ENCODE data around the gene SLC3A2. TPM values are rescaled to one million over a fixed set of nuclear protein-coding genes. Genes with fewer than 3 reads are reported as not detected.

The SLC3A2 gene
- total and polyA plus RNA-seq, 2 experiments from 2014 or later: 79.2 to 93.8 TPM

DNA sequence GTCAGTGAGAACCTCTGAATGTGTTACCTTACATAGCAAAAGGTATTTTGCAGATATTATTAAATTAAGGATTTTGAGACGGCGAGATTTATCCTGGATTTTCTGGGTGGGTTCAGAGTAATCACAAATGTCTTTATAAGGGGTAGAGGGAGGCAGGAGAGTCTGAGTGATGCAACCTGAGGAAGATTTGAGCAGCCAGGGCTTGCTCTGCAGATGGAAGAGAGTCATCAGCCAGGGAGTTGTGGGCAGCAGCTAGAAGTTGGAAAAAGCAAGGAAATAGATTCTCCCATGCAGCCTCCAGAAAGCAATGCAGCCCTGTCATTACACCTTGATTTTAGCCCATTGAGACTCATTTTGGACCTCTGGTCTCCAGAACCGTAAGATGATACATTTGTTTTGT is 37.2 kb upstream of the SLC3A2 start:
- Histone ChIP-seq H3K9me3 (ENCODE audit: low read depth) (no peaks in the 10 kb centered on the region), H3K4me1 (ENCODE audit: low read depth) (peaks cover 9% of the 10 kb centered on the region), H3K27ac (no peak overlapping the region), H3K36me3 (no peaks in the 10 kb centered on the region), H3K27me3 (no peaks in the 10 kb centered on the region), H3K4me3 (no peak overlapping the region)
- no peak for TF ChIP-seq CTCF (IDR thresholded peaks at IDR 0.05; ENCODE audit: low read depth, low read length)
- DNase-seq (ENCODE audit: low read depth in 1 of 2, low spot score in 1 of 2): no peak

- Histone ChIP-seq H3K4me3 (no peak overlapping the region), H3K9me3 (ENCODE audit: low read depth) (no peaks in the 10 kb centered on the region)
- DNase-seq (ENCODE audit: low read depth in 1 of 2, low spot score in 1 of 2): no peak
These were observed 36.5 kb upstream of the SLC3A2 start for GRCh38 chr11:62844154-62844553.

DNA sequence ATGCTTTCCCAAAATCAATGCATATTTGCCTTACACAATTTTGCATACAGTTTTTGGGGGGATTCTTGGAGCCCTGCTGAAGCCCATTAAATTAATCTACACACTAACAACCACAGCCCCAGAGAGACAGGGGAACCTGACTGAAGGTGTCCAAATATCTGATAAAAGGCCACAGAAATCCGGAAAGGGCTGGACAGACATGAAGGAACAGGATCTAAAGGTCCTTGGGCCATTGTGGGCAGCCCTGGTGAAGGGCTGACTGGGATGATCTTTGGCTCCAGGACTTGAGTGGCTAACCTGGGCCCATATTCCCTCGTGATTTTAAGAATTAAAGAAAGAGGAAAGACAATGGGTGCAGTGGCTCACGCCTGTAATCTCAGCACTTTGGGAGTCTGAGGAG is 34.5 kb upstream of the SLC3A2 start:
- Histone ChIP-seq H3K4me1 (ENCODE audit: low read depth) (peaks cover 9% of the 10 kb centered on the region), H3K9me3 (ENCODE audit: low read depth) (no peaks in the 10 kb centered on the region), H3K27ac (no peak overlapping the region), H3K4me3 (no peak overlapping the region), H3K27me3 (no peaks in the 10 kb centered on the region), H3K36me3 (no peaks in the 10 kb centered on the region)
- no peak for TF ChIP-seq CTCF (IDR thresholded peaks at IDR 0.05; ENCODE audit: low read depth, low read length)
- no peak for DNase-seq (ENCODE audit: low read depth in 1 of 2, low spot score in 1 of 2)

More at GRCh38 chr11:62844154-62844553, 36.5 kb upstream of the SLC3A2 start:
- no peak for TF ChIP-seq CTCF (IDR thresholded peaks at IDR 0.05; ENCODE audit: low read depth, low read length)
- Histone ChIP-seq H3K36me3 (no peaks in the 10 kb centered on the region), H3K4me1 (ENCODE audit: low read depth) (peaks cover 9% of the 10 kb centered on the region), H3K27me3 (no peaks in the 10 kb centered on the region), H3K27ac (no peak overlapping the region)

DNA sequence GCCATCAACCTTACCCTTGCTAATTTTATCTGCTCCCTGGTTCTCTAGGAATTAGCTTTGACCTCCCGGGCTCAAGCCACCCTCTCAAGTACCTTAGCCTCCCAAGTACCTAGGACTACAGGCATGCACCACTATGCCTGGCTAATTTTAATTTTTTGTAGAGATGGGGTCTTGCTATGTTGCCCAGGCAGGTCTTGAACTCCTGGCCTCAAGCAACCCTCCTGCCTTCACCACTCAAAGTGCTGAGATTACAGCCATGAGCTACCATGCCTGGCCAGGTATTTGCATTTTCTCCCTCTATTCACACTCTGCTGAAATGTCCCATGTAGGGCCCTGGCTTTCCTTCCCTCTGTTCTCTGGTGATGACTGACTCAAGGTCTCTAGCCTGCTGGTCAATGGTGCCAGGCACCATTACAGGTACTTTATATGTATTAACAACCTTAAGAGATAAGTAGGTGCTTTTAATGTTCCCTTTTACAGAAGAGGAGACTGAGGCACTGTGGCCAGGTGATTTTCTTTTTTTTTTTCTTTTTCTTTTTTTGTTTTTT is 32.9 kb upstream of the SLC3A2 start:
- DNase-seq (ENCODE audit: low read depth in 1 of 2, low spot score in 1 of 2): no peak
- Histone ChIP-seq H3K9me3 (ENCODE audit: low read depth) (no peaks in the 10 kb centered on the region), H3K27me3 (no peaks in the 10 kb centered on the region), H3K4me1 (ENCODE audit: low read depth) (peaks cover under 1% of the 10 kb centered on the region), H3K4me3 (no peak overlapping the region), H3K36me3 (peaks cover 15% of the 10 kb centered on the region), H3K27ac (no peak overlapping the region)
- TF ChIP-seq CTCF (IDR thresholded peaks at IDR 0.05; ENCODE audit: low read depth, low read length): no peak

DNA sequence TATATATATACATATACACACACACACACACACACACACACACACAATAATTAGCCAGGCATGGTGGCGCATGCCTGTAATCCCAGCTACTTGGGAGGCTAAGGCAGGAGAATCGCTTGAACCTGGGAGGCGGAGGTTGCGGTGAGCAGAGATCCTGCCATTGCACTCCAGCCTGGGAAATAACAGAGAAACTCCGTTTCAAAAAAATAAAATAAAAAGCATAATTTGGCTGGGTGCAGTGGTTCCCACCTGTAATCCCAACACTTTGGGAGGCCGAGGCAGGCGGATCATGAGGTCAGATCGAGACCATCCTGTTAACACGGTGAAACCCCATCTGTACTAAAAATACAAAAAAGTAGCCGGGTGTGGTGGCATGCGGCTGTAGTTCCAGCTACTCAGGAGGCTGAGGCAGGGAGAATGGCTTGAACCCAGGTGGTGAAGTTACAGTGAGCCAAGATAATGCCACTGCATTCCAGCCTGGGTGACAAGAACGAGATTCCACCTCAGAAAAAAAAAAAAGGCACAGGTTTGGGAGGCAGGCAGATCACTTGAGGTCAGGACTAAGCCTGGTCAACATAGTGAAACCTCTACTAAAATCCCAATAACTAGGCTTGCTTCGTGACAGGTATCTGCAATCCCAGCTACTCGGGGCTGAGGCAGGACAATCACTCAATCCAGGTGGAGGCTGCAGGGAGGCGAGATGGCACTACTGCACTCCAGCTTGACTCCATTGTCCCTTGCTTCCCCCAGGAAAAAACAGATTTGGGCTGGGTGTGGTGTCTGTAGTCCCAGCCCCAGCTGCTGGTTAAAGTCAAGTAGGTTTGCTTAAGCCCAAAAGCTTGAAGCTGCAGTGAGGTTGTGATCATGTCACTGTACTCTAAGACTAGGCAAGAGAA is 29.5 kb upstream of the SLC3A2 start:
- no peak for TF ChIP-seq CTCF (IDR thresholded peaks at IDR 0.05; ENCODE audit: low read depth, low read length)
- peaks cover 10% of the 10 kb centered on the region for H3K4me1 ChIP-seq (ENCODE audit: low read depth)
- H3K4me3 ChIP-seq: no peak overlapping the region
- DNase-seq (ENCODE audit: low read depth in 1 of 2, low spot score in 1 of 2): no peak
- H3K27ac ChIP-seq: peak overlapping the region; percentile 71
- H3K9me3 ChIP-seq (ENCODE audit: low read depth): no peaks in the 10 kb centered on the region
- H3K27me3 ChIP-seq: no peaks in the 10 kb centered on the region
- H3K36me3 ChIP-seq: peaks cover 29% of the 10 kb centered on the region

Measured in cardiac muscle cell (in vitro differentiated cells and primary cell).